ENCODE measurements around the gene PLCD3. TPM values are rescaled to one million over a fixed set of nuclear protein-coding genes. Genes with fewer than 3 reads are reported as not detected.

Gene PLCD3
- total and polyA plus RNA-seq, 2 of the 13 experiments (the other 11 are each of a cell fraction or from before 2014, with no cell fraction given), result 11.3 to 39.1 TPM

GRCh38 chr17:45146890-45147580 is 14.7 kb upstream of the PLCD3 start (continued):
- TF ChIP-seq ZNF275 (CRISPR knock-in tag; IDR thresholded peaks at IDR 0.05; ENCODE audit: borderline replicate concordance) (no peak), ETV5 (CRISPR knock-in tag; IDR thresholded peaks at IDR 0.05; ENCODE audit: borderline replicate concordance) (no peak), ZNF441 (CRISPR knock-in tag; IDR thresholded peaks at IDR 0.05; ENCODE audit: borderline replicate concordance) (no peak), ZNF891 (CRISPR knock-in tag; IDR thresholded peaks at IDR 0.05) (no peak), ZBTB3 (CRISPR knock-in tag; IDR thresholded peaks at IDR 0.05; ENCODE audit: borderline replicate concordance, low read depth) (no peak), ZNF33B (CRISPR knock-in tag; IDR thresholded peaks at IDR 0.05) (no peak), KIAA2018 (CRISPR knock-in tag; IDR thresholded peaks at IDR 0.05; ENCODE audit: borderline replicate concordance) (no peak), ZNF710 (CRISPR knock-in tag; IDR thresholded peaks at IDR 0.05; ENCODE audit: borderline replicate concordance) (no peak), MXD4 (CRISPR knock-in tag; IDR thresholded peaks at IDR 0.05) (no peak), ZNF770 (CRISPR knock-in tag; IDR thresholded peaks at IDR 0.05) (no peak), JUND (CRISPR knock-in tag; IDR thresholded peaks at IDR 0.05) (peak; percentile 38; the same call in 1 of the 2 replicates), ZNF251 (CRISPR knock-in tag; IDR thresholded peaks at IDR 0.05) (no peak), MBD4 (IDR thresholded peaks at IDR 0.05; ENCODE audit: borderline replicate concordance, low read length) (no peak), PPARG (CRISPR knock-in tag; conservative IDR thresholded peaks at IDR 0.05) (no peak)
